ENCODE results near the gene SPG7. TPM values are rescaled to one million over a fixed set of nuclear protein-coding genes. Genes with fewer than 3 reads are reported as not detected.

Gene SPG7
- total RNA-seq, 1 experiment from 2014 or later, result 141 TPM

GRCh38 chr16:89595330-89596060 lies 87.3 kb downstream of the SPG7 start (continued):
- no peak for TF ChIP-seq ZNF281 (CRISPR knock-in tag; IDR thresholded peaks at IDR 0.05)
- no peak for TF ChIP-seq IRF2 (CRISPR knock-in tag; IDR thresholded peaks at IDR 0.05; ENCODE audit: borderline replicate concordance, low read depth)
- no peak for TF ChIP-seq MXD4 (CRISPR knock-in tag; IDR thresholded peaks at IDR 0.05; ENCODE audit: borderline replicate concordance)
- no peak for TF ChIP-seq EMX1 (CRISPR knock-in tag; IDR thresholded peaks at IDR 0.05)
- TF ChIP-seq ZNF532 (CRISPR knock-in tag; IDR thresholded peaks at IDR 0.05; ENCODE audit: borderline replicate concordance), result no peak

GRCh38 chr16:89596061-89596689 lies 88.0 kb downstream of the SPG7 start:
- H3K9me3 Mint-ChIP-seq, result no peaks in the 10 kb centered on the region
- DNase-seq (ENCODE audit: low spot score), result no peak
- H3K4me3 Mint-ChIP-seq, result no peak overlapping the region
- ATAC-seq, result no peak
- ChIA-PET CTCF (no interaction called here), POLR2A (no interaction called here)
- H3K27ac Mint-ChIP-seq, result no peak overlapping the region; the same call in 1 of the 2 replicates
- H3K36me3 Mint-ChIP-seq, result peaks cover 6% of the 10 kb centered on the region
- no peak for TF ChIP-seq SMAD4 (CRISPR knock-in tag; IDR thresholded peaks at IDR 0.05)
- no peak for TF ChIP-seq ZBTB43 (CRISPR knock-in tag; IDR thresholded peaks at IDR 0.05)
- TF ChIP-seq ATF6 (CRISPR knock-in tag; IDR thresholded peaks at IDR 0.05), result no peak
- no peak for TF ChIP-seq NR1H2 (CRISPR knock-in tag; IDR thresholded peaks at IDR 0.05)
- TF ChIP-seq ZNF263 (CRISPR knock-in tag; IDR thresholded peaks at IDR 0.05; ENCODE audit: low read depth), result no peak
- TF ChIP-seq HMGXB4 (CRISPR knock-in tag; IDR thresholded peaks at IDR 0.05), result no peak
- TF ChIP-seq ZNF121 (CRISPR knock-in tag; IDR thresholded peaks at IDR 0.05), result no peak
- no peak for TF ChIP-seq ZNF138 (CRISPR knock-in tag; conservative IDR thresholded peaks at IDR 0.05)
- no peak for TF ChIP-seq NFYB (CRISPR knock-in tag; conservative IDR thresholded peaks at IDR 0.05; ENCODE audit: low read depth)
- no peak for TF ChIP-seq ATF1 (CRISPR knock-in tag; IDR thresholded peaks at IDR 0.05)
- TF ChIP-seq CREM (CRISPR knock-in tag; IDR thresholded peaks at IDR 0.05), result no peak
- TF ChIP-seq GTF2I (CRISPR knock-in tag; conservative IDR thresholded peaks at IDR 0.05), result no peak
- no peaks in the 10 kb centered on the region for H3K27me3 Mint-ChIP-seq (ENCODE audit: low read depth)
- H3K4me1 Mint-ChIP-seq, result 0 out of 2 replicates have a peak, but pooled peaks cover 3% of the 10 kb centered on the region

Measured in WTC11 (cell line).